ENCODE results near the gene CDK14.

DNA sequence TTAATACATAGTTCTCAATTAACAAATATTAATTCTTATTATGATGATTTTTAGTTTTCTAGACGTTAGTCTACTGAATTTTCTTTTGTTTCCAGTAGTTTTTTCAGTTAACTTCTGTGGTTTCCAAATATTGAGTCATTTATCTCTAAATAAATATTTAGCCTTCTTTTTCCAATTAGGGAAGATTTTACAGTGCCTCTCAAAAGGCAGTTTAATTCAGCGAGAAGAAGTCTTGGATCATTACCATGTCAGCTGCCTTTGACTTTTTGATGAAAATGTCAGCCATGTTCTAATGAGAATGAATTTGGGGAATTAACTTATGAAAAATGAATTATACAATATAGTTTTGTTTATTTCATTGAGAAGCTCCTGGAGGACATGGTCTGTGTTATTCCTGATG is 90.0 kb downstream of the CDK14 start:
- no peak for TF ChIP-seq EZH2phosphoT487 (IDR thresholded peaks at IDR 0.05; ENCODE audit: low read depth)
- TF ChIP-seq, protein P1, sequence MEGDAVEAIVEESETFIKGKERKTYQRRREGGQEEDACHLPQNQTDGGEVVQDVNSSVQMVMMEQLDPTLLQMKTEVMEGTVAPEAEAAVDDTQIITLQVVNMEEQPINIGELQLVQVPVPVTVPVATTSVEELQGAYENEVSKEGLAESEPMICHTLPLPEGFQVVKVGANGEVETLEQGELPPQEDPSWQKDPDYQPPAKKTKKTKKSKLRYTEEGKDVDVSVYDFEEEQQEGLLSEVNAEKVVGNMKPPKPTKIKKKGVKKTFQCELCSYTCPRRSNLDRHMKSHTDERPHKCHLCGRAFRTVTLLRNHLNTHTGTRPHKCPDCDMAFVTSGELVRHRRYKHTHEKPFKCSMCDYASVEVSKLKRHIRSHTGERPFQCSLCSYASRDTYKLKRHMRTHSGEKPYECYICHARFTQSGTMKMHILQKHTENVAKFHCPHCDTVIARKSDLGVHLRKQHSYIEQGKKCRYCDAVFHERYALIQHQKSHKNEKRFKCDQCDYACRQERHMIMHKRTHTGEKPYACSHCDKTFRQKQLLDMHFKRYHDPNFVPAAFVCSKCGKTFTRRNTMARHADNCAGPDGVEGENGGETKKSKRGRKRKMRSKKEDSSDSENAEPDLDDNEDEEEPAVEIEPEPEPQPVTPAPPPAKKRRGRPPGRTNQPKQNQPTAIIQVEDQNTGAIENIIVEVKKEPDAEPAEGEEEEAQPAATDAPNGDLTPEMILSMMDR (IDR thresholded peaks at IDR 0.05; ENCODE audit: low read depth, low read length), result no peak

All from OCI-LY3 (cell line).